GM12875 (cell line): ENCODE results near the gene EPHB6.

Experiments used
- H3K4me3 ChIP-seq: one replicate; pipeline ENCODE4 v1.5.1; 2011; ENCODE audit warnings: low read depth, low read length, control low read depth
- CTCF ChIP-seq: IDR thresholded peaks from 2 replicates; pipeline ENCODE4 v1.5.1; 2011; ENCODE audit warnings: low read depth, mild to moderate bottlenecking, control low read depth, inconsistent platforms, low read length, moderate library complexity, borderline replicate concordance; ENCODE audit not compliant: insufficient read depth

Gene EPHB6

GRCh38 chr7:142817506-142817905 lies 37.4 kb upstream of the EPHB6 start:
- TF ChIP-seq CTCF, result no peak
- H3K4me3 ChIP-seq, result no peak overlapping the region

DNA sequence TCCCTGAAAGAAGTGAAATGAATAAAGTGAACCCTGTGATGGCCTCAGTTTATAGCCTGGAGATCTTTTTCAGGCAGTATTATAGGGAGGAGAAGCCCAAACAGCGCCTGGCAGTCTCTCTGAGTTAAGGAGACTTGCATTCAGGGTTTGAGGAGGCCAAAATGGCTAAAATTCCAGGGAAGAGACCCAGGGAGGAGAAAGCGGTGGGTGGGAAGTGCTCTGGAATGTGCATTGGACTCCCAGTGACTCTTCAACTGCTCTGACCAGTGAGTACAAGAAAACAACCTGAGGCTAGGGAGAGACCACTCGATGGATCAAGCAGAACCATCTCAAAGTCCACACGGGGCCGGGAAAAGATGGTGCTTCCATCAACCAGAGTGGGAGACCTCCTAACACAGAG lies 35.3 kb upstream of the EPHB6 start:
- H3K4me3 ChIP-seq, result no peak overlapping the region
- no peak for TF ChIP-seq CTCF

DNA sequence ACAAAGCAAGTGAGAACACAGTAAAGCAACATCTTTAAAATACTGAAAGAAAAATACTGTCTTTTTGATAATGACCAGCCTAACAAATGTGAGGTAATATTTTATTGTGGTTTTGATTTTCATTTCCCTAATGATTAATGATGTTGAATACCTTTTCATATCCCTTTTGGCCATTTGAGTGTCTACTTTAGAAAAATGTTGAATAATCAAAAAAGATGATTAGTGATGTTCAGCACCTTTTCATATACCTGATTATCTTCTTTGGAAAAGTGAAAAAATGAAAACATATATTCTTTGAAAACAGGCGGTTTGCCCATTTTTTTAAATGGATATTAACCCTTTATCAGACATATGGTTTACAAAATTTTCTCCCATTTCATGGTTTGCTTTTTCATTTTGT lies 32.2 kb upstream of the EPHB6 start:
- TF ChIP-seq CTCF, result no peak
- no peak overlapping the region for H3K4me3 ChIP-seq

GRCh38 chr7:142827951-142828500 lies 26.9 kb upstream of the EPHB6 start:
- no peak for TF ChIP-seq CTCF
- no peak overlapping the region for H3K4me3 ChIP-seq

DNA sequence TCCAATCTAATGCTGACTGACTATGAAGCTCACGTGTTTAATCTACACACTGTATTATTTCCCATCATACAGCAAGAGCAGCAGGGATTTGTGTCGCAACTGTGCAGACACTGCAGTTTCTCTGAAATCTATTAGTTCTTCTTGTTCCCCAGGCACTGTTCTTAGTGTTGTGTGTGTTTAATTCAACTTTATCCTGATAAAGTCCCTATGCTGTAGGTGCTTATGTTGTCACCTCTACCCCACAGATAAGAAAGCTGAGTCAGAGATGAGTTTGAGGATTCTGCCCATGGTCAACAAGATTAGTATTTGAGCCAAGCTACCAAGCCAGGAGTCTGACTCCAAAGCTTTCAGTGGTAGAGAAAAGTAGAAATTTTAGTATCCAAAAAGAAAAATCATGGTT lies 22.5 kb upstream of the EPHB6 start:
- no peak for TF ChIP-seq CTCF
- H3K4me3 ChIP-seq, result no peak overlapping the region

GRCh38 chr7:142833174-142834048 lies 21.5 kb upstream of the EPHB6 start:
- no peak for TF ChIP-seq CTCF
- no peak overlapping the region for H3K4me3 ChIP-seq

DNA sequence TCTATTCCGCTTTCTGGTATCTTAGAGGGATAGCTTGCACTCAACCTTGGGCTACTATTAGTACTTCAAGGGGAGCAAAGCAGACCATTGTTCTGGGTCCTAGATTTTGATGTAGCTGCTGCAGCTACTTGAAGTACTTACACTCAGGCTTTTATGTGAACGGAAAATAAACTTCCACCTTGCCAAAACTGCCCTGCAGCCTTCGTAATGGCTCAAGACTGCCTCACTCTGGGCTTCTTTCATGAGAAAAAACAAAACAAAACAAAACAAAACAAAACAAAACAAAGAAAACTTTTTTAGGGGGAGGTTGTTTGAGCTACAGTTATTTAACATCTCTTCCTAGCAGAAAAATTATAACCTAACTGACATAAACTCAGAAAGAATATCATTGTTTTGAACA lies 19.4 kb upstream of the EPHB6 start:
- H3K4me3 ChIP-seq, result no peak overlapping the region
- no peak for TF ChIP-seq CTCF
